Uterus (tissue), 4 donors: Measurements from ENCODE around the gene FBXO34. TPM values are rescaled to one million over a fixed set of nuclear protein-coding genes. Genes with fewer than 3 reads are reported as not detected.
A peak's percentile ranks its signal among the peaks of the same experiment; 100 is the strongest.
"Not testable (repeated sequence)": the region's sequence is repeated elsewhere in the genome, so short reads cannot be mapped to it uniquely, and the experiment has no call there.

Source experiments
- DNase-seq, 2 donors: peaks; one replicate each; pipeline ENCODE4 v3.0.0-alpha.2; 2019 to 2020
- H3K27ac ChIP-seq, 2 donors: fragments of 200-600 bp; sonication (generic); 1 replicate in 1 of 2; 2 replicates in 1 of 2; pipeline ENCODE4 v1.5.1; 2016 to 2018
- H3K27me3 ChIP-seq, 2 donors: fragments of 200-600 bp; sonication (generic); one replicate each; pipeline ENCODE4 v1.5.1; 2018 to 2019; ENCODE audit warnings: control low read depth in 1 of 2
- H3K36me3 ChIP-seq, 2 donors: fragments of 200-600 bp; sonication (generic); one replicate each; pipeline ENCODE4 v1.5.1; 2019; ENCODE audit warnings: control low read depth in 1 of 2
- H3K4me1 ChIP-seq, 2 donors: fragments of 200-600 bp; sonication (generic); one replicate each; pipeline ENCODE4 v1.5.1; 2018 to 2019; ENCODE audit warnings: control low read depth in 1 of 2
- H3K4me3 ChIP-seq, 2 donors: fragments of 200-600 bp; sonication (generic); 1 replicate in 1 of 2; 2 replicates in 1 of 2; pipeline ENCODE4 v1.5.1; 2018 to 2019; ENCODE audit warnings: mild to moderate bottlenecking in 1 of 2
- H3K9me3 ChIP-seq, 2 donors: fragments of 200-600 bp; sonication (generic); one replicate each; pipeline ENCODE4 v1.5.1; 2019; ENCODE audit warnings: control low read depth in 1 of 2
- CTCF ChIP-seq, 4 experiments: fragments of 200-600 bp in 2 of 4; fragments of 450-650 bp in 2 of 4; sonication (generic) in 2 of 4; IDR thresholded peaks; one replicate each; pipeline ENCODE4 v1.5.1; 2016 to 2019; ENCODE audit warnings: antibody characterized with exemption in 4 of 4, mild to moderate bottlenecking in 2 of 4, moderate library complexity in 1 of 4
- POLR2A ChIP-seq, 2 donors: fragments of 450-650 bp; IDR thresholded peaks; one replicate each; pipeline ENCODE4 v1.6.1; 2016; ENCODE audit warnings: antibody characterized with exemption in 2 of 2, mild to moderate bottlenecking in 1 of 2, moderate library complexity in 1 of 2
- intact Hi-C: fragments of 100-400 bp; cut with DNase I; formaldehyde crosslinking; loops from one replicate; pipeline ENCODE4 v1.15.1; 2023; ENCODE audit warnings: low total_unique reads
- total RNA-seq, 4 donors: library from RNA; depleted of rRNA in 3 of 4; stranded (reverse); fragments of >200 nt in 3 of 4; gene quantifications; one replicate each; pipeline versions ENCODE4 v1.1.0 to v1.2.4, GENCODE V29; 2014 to 2023
- donor health status: DM: yes; HTN: yes; CAD: no.

The FBXO34 gene
- total RNA-seq, 4 donors from 2014 or later = 15.9 to 47.4 (median 20.3) TPM

DNA sequence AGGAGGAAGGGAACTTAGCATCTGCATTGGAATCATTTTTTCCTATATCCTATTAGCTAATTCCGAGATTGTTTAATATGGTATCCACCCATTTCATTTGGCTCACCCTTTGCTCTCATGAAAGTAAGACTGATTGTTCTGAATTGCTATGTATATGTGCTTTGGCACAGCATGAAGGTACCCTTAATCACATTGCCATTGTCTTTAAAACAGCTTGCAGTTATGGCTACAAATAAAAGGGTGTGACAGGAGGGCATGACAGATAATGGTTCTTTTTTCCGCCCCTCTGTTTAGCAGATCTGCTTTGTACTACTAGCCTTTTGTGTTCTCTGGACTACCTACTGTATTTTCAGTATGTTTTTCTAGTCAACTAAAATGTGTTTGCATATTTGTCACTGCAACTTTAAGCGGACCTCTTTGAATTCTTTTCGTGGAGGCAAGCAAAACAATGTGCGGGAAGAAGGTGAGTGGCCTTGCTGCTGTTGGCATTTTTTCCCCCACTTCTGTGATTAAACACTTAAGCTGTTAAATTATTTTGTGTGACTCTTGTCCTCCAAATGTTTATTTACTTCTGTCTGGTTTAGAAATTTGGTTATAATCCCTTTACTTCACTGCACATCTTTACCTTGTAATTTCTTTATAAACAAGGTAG lies 35.8 kb downstream of the FBXO34 start:
- H3K4me1 ChIP-seq = peaks cover 3 to 4% of the 10 kb centered on the region in 2 donors
- H3K9me3 ChIP-seq = no peaks in the 10 kb centered on the region
- TF ChIP-seq POLR2A (IDR thresholded peaks at IDR 0.05) (no peak), CTCF (IDR thresholded peaks at IDR 0.05) (no peak)
- H3K27me3 ChIP-seq = no peaks in the 10 kb centered on the region
- intact Hi-C loops = no loop called here
- H3K36me3 ChIP-seq = no peaks in the 10 kb centered on the region
- no peak overlapping the region for H3K4me3 ChIP-seq
- no peak for DNase-seq
- no peak overlapping the region for H3K27ac ChIP-seq

- Histone ChIP-seq H3K4me1 (peaks cover 0 to 4% of the 10 kb centered on the region in 2 donors), H3K27ac (peak overlapping the region in 1 of 2 donors; percentile 11), H3K27me3 (no peaks in the 10 kb centered on the region), H3K4me3 (no peak overlapping the region), H3K36me3 (no peaks in the 10 kb centered on the region), H3K9me3 (peaks cover 0 to 5% of the 10 kb centered on the region in 2 donors)
- DNase-seq = no peak
- intact Hi-C loops = no loop called here
- no peak for TF ChIP-seq CTCF (IDR thresholded peaks at IDR 0.05)
These were observed 37.9 kb downstream of the FBXO34 start for GRCh38 chr14:55309154-55309553.

DNA sequence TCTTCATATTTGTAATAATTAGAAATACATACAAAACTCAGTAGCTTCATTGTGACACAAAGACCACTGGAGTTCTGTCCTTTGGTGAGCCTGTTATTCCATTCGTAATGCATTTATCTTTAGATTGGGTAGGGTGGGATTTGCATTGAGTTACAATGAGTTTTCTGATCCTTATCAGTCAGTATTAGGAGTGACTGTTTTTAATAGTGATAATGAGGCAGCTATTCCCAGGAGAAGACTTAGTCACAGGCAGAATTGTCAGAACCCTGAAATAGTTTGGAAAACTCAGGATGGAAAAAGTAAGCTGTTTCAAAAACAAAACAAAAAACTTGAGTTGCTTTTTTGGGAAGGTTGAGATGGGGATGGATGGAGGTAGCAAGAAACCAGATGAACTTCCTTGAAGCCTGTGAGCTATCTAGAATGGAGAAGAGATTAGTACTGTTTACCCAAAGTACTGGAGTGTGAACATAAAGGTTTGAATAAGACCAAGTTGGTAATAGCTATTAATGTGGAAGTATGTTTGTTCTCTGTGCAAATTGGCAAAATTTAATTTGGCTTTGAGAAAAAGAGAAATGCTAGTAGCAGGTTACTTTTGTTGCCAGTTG lies 38.6 kb downstream of the FBXO34 start:
- Histone ChIP-seq H3K27ac (no peak overlapping the region), H3K36me3 (no peaks in the 10 kb centered on the region), H3K4me3 (no peak overlapping the region), H3K9me3 (peaks cover 0 to 5% of the 10 kb centered on the region in 2 donors), H3K4me1 (peaks cover 0 to 4% of the 10 kb centered on the region in 2 donors), H3K27me3 (no peaks in the 10 kb centered on the region)
- no peak for TF ChIP-seq POLR2A (IDR thresholded peaks at IDR 0.05)
- TF ChIP-seq CTCF (IDR thresholded peaks at IDR 0.05) = no peak
- DNase-seq = no peak
- intact Hi-C loops = no loop called here

- intact Hi-C loops, H3K4me3 ChIP-seq, H3K27me3 ChIP-seq, H3K4me1 ChIP-seq, H3K27ac ChIP-seq, H3K36me3 ChIP-seq, DNase-seq, H3K9me3 ChIP-seq: not testable (repeated sequence)
These were observed 41.3 kb downstream of the FBXO34 start for GRCh38 chr14:55312379-55313030.

DNA sequence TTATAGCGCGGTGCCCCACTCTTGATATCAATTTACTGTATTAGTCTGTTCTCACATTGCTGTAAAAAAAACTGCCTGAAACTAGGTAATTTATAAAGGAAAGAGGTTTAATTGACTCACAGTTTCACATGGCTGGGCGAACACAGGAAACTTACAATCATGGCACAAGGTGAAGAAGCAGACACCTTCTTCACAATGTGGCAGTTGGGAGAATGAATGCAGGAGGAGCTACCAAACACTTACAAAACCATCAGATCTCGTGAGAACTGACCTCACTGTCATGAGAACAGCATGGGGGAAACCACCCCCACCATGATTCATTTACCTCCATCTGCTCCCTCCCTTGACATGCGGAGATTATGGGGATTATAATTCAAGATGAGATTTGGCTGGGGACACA lies 42.3 kb downstream of the FBXO34 start:
- TF ChIP-seq POLR2A (IDR thresholded peaks at IDR 0.05) = no peak
- no peak for TF ChIP-seq CTCF (IDR thresholded peaks at IDR 0.05)
- intact Hi-C loops = no loop called here
- Histone ChIP-seq H3K27ac (no peak overlapping the region), H3K4me1 (peaks cover 0 to 4% of the 10 kb centered on the region in 2 donors), H3K36me3 (no peaks in the 10 kb centered on the region), H3K4me3 (no peak overlapping the region), H3K9me3 (peaks cover 0 to 5% of the 10 kb centered on the region in 2 donors), H3K27me3 (no peaks in the 10 kb centered on the region)
- DNase-seq = no peak
